HG03060 (cell line): ENCODE measurements around the gene GPNMB.

Experiments
- ATAC-seq: cut with Tn5 transposase; IDR thresholded peaks from one replicate; pipeline ENCODE4 v1.9.1; 2021; ENCODE audit warnings: low read depth, moderate number of reproducible peaks; ENCODE audit not compliant: unreplicated experiment

Gene GPNMB

DNA sequence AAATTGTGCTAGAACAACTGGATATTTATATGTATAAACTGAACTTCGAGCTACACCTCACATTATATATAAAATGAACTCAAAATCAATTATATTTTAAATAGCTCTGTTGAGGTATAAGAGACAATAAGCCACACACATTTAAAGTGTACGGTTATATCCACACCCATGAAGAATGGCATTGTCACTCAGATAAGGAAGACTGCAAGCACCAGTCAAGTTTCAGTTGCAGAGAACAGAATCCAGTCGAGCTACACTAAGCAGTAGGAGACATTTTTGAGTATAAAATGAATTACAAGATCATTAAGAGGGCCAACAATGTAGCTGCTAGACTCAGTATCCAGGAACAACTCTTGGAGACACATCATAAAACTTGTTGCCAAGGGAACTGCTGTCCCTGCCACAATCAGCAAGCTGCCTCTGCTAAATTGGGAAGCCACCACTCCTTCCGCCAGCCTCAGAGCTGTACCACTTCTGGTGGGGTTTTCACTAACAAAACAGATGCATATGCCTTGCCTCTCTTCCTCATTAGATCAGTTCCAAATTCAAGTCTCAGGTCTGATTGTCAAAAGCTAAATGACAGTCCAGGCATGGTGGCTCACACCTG is 19.6 kb upstream of the GPNMB start:
- ATAC-seq: no peak

DNA sequence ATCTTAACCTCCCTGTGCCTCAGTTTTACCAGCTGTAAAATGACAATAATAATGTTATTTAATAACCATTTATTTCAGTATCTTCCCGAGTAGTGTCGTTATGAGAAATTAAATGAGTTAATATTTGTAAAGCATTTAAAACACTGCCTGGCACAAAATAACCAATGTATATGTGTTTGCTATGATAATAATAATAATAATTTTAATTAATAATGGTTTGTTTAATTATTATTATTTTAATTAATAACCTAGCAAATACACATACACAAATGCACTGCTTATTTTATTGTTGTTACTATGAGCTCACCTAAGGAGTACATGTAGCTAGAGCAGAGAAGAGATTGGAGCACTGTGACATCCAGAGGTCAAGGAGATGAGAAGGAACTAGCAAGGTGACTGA is 18.2 kb upstream of the GPNMB start:
- ATAC-seq: no peak

GRCh38 chr7:23230641-23231101 is 15.9 kb upstream of the GPNMB start:
- ATAC-seq: no peak

DNA sequence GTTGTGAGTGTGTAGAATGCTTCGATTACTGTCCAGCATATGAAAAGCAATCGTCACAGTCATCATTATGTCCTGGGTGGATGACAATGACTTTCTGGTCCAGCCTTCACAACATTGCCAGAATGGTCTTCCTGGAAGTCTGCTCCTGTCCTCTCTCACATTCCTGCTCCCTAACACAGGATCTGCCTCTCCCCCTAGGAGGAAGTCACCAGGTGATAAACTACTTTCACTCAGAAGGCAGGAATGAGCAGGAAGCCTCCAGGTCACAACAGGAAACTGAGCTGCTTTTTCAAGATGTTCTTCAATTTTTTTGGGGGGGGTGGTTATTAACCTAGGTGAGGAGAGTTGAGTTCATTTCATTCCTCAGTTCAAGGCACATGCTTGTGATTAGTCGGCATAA is 13.6 kb upstream of the GPNMB start:
- ATAC-seq: no peak

DNA sequence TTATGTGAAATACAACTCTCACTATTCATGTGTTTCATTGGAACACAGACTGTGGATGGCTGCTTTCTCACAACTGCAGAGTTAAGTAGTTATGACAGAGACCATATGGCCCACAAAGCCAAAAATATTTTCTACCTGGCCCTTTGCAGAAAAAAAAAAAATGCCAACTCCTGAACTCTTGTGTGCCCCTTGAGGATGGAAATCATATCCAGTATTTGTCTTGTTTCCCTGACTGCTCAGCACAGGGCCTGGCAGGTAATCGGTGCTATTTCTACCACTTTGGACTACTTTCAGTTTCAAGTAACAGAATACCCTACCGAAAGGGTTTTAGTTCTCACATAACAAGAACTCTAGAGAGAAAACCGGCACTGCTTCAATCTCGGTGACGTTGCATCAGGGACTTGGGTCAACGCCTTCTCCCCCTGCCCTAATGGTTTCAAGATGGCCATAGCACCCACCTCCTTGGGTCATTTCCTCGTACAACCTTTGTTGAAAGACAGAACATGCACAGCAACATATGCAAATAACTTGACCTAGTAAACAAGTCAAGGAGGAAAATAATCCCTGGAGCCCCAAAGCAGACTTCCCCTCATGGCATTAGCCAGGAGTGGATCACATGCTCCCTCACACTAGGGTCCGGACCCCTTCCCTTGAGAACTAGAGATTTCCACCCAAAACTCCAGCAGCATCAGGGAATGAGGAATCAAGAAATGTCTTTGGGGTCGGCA is 11.8 kb upstream of the GPNMB start:
- ATAC-seq: peak; percentile 86

DNA sequence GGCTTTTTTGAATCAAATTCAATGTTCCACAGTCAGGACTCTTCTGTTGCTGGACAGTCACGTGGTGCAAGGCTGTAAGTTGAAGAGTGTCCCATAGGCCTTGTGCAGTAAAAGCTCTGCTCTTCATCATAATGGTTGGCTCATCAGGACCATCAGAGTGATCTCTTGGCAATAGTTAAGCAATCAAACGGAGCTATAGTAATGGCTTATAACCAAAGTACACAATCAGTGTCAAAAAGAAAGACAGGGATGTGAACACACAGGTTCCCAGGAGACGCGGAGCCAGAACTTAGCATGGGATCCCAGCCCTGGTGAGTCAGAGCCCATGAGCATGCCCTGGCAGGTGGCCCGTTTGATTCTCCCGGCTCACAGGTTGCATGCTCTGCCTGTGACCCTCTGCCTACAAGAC is 10.8 kb upstream of the GPNMB start:
- ATAC-seq: no peak

- ATAC-seq: no peak
These were observed 9.6 kb upstream of the GPNMB start for GRCh38 chr7:23237000-23237399.

DNA sequence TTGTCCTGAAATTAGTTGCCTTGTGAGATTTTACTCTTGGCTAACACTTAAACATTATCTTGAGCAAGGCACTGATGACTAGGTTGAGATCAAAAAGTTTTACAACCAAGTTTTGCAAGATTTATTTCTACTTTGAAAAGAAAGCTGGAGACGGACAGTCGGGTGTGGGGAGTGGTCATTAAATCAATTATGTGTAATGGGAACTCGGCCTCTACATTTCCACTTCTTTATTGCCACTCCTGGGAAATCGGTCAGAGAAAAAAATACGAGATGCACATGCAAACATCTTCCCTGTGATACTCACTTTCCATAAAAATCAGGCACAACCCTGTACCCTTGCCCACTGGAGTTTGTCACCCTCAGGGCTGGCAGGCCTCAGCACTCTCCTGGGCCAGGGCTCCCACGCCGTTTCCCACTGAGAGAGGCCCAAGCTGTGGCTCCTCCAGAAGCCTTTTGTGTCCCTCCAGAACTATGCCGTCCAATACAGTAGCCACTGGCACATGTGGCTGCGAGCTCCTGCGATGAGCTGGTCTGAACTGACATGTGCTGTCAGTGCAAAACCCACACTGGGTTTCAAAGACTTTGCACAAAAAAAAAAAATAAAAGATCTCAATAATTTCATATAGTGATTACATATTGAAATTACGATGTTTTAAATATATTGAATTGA is 7.5 kb upstream of the GPNMB start:
- no peak for ATAC-seq

- no peak for ATAC-seq
These were observed 6.9 kb upstream of the GPNMB start for GRCh38 chr7:23239698-23240097.

- ATAC-seq: no peak
These were observed 4.3 kb upstream of the GPNMB start for GRCh38 chr7:23242321-23242720.

- no peak for ATAC-seq
These were observed 3.6 kb upstream of the GPNMB start for GRCh38 chr7:23242935-23243334.

- ATAC-seq: no peak
These were observed 549 bp downstream of the GPNMB start for GRCh38 chr7:23247046-23247602.

GRCh38 chr7:23247603-23248335 is 1.2 kb downstream of the GPNMB start:
- no peak for ATAC-seq

DNA sequence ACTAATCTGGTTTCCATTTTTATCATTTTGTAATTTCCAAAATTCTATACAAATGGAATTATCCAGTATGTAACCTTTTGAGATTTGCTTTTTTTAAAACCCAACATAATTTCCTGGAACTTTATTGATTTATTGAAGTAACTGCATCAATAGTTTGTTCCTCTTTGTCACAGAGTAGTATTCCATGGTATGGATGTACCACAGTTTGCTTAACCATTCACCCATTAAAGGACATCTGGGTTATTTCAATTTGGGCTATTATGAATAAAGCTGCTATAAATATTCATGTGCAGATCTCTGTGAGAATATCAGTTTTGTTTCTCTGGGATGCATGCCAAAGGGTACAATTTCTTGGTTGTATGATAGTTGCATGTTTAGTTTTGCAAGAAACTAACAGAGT is 2.9 kb downstream of the GPNMB start:
- no peak for ATAC-seq

DNA sequence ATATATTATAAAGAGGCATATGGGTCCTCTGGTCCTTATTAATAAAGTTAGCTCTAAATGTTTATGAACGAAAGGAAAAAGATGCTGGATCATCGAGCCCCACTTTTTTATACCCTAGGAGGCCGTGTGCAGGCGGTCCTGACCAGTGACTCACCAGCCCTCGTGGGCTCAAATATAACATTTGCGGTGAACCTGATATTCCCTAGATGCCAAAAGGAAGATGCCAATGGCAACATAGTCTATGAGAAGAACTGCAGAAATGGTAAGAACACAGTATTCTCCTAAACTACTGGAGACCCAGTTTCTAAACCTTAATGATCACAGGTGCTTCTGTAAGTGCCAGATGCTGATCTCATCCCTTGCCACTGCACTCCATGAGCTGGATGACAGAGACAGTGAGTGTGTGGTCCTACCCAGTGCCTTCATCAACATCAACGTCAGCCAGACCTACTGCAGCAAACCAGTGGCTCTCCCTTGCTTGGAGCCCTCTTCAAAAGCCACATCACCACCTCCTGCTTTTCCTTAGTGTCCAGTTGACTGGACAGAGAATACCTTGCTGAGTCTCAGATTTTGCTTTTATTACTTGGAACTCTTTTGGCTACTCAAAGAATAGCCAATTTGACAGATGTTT is 7.6 kb downstream of the GPNMB start:
- ATAC-seq: no peak

- no peak for ATAC-seq
These were observed 10.2 kb downstream of the GPNMB start for GRCh38 chr7:23256731-23257130.

- ATAC-seq: no peak
These were observed 13.8 kb downstream of the GPNMB start for GRCh38 chr7:23260371-23260770.

DNA sequence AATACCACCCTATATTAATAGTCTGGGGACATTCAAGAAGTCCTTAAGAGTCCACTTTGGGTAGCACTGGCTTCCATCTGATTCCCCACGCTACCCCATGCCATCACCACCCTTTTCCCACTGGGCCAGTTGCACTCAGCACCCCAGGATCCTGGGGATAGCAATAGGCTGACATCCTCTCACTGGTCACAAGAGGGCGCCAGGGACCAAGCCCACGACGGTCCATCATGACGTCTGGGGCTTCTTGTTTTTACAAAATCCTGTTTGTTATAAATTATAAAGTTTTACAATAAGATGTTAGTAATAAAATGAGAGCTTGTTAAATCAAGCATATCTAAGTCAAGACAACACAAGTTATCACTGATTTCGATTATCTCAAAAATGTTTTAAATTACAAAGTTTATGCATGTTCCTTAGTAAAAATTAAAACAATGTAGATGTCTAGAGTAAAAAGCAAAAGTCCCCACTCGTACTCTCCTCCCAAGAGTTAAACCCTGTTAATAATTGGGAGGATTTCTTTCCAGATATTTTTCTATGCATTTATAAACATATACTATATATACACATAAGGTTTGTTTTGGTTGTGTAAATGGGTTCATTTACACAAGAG is 15.4 kb downstream of the GPNMB start:
- no peak for ATAC-seq

- no peak for ATAC-seq
These were observed 18.4 kb downstream of the GPNMB start for GRCh38 chr7:23264916-23265458.

GRCh38 chr7:23266918-23267317 is 20.3 kb downstream of the GPNMB start:
- no peak for ATAC-seq
